Spleen (tissue), 11 donors: ENCODE data around the gene ERCC1. TPM values are rescaled to one million over a fixed set of nuclear protein-coding genes. Genes with fewer than 3 reads are reported as not detected.
A peak's percentile ranks its signal among the peaks of the same experiment; 100 is the strongest.

Experiments
- DNase-seq: peaks from one replicate; pipeline ENCODE4 v3.0.0-alpha.2; 2020
- H3K27ac ChIP-seq, 8 donors: fragments of 200-600 bp; sonication (generic) in 7 of 8; 1 replicate in 4 of 8; 2 replicates in 4 of 8; pipeline versions ENCODE4 v1.5.0 to v1.8.0; 2016 to 2021; ENCODE audit warnings: inconsistent platforms in 4 of 8, mild to moderate bottlenecking in 4 of 8, moderate library complexity in 1 of 8
- H3K27me3 ChIP-seq, 7 donors: fragments of 200-600 bp; sonication (generic) in 6 of 7; replicated peaks in 1 of 7; 1 replicate in 4 of 7; 2 replicates in 3 of 7; pipeline versions ENCODE4 v1.5.0 to v1.8.0; 2016 to 2021; ENCODE audit warnings: inconsistent platforms in 3 of 7, mild to moderate bottlenecking in 1 of 7
- H3K36me3 ChIP-seq, 6 donors: fragments of 200-600 bp; sonication (generic) in 5 of 6; 1 replicate in 4 of 6; 2 replicates in 2 of 6; pipeline versions ENCODE4 v1.5.0 to v1.8.0; 2016 to 2021; ENCODE audit warnings: inconsistent platforms in 2 of 6
- H3K4me1 ChIP-seq, 6 donors: fragments of 200-600 bp; sonication (generic) in 5 of 6; 1 replicate in 3 of 6; 2 replicates in 3 of 6; pipeline versions ENCODE4 v1.5.0 to v1.8.0; 2016 to 2021; ENCODE audit warnings: inconsistent platforms in 3 of 6
- H3K4me3 ChIP-seq, 8 donors: fragments of 200-600 bp; sonication (generic) in 7 of 8; 1 replicate in 4 of 8; 2 replicates in 4 of 8; pipeline versions ENCODE4 v1.5.0 to v1.8.0; 2016 to 2021; ENCODE audit warnings: inconsistent platforms in 4 of 8, mild to moderate bottlenecking in 4 of 8, moderate library complexity in 2 of 8
- H3K9me3 ChIP-seq, 8 donors: fragments of 200-600 bp; sonication (generic) in 7 of 8; 1 replicate in 4 of 8; 2 replicates in 4 of 8; pipeline versions ENCODE4 v1.5.0 to v1.8.0; 2016 to 2021; ENCODE audit warnings: inconsistent platforms in 4 of 8
- CTCF ChIP-seq, 11 experiments: fragments of 200-600 bp in 7 of 11; fragments of 450-650 bp in 4 of 11; sonication (generic) in 4 of 11; IDR thresholded peaks in 8 of 11; conservative IDR thresholded peaks in 3 of 11; 1 replicate in 7 of 11; 2 replicates in 4 of 11; pipeline versions ENCODE4 v1.4.0 to v1.8.0; 2016 to 2021; ENCODE audit warnings: antibody characterized with exemption in 11 of 11, inconsistent platforms in 4 of 11, mild to moderate bottlenecking in 1 of 11
- POLR2A ChIP-seq, 3 donors: fragments of 450-650 bp; IDR thresholded peaks; one replicate each; pipeline ENCODE4 v1.5.1; 2017; ENCODE audit warnings: antibody characterized with exemption in 3 of 3, mild to moderate bottlenecking in 1 of 3
- POLR2AphosphoS5 ChIP-seq, 3 donors: sonication (generic); formaldehyde crosslinking; IDR thresholded peaks; one replicate each; pipeline ENCODE4 v1.5.1; 2017; ENCODE audit warnings: antibody characterized with exemption in 3 of 3
- WGBS, 5 donors: extraction: QIAGEN DNeasy Blood & Tissue Kit in 3 of 5; methylation state at CpG; one replicate each; pipeline versions ENCODE4 v1.1.5 to v1.1.7; 2013 to 2018; 5-methylcytosine and 5-hydroxymethylcytosine counted together
- intact Hi-C: fragments of 100-400 bp; cut with DNase I; formaldehyde crosslinking; loops from one replicate; pipeline ENCODE4 v1.15.0; 2023; ENCODE audit warnings: low total_unique reads
- polyA plus RNA-seq, 3 donors: library from polyadenylated mRNA; stranded (reverse); fragments of 200-250 nt; gene quantifications; one replicate each; pipeline ENCODE4 v1.2.1, GENCODE V29; 2013
- total RNA-seq, 7 donors: library from RNA; depleted of rRNA in 3 of 7; stranded (reverse); fragments of >200 nt in 3 of 7; fragmentation: NEBNext Ultra II Directional in 4 of 7; extraction: Animal tissue kit (Norgen Biotek cat#: 25700) in 4 of 7; gene quantifications; one replicate each; pipeline versions ENCODE4 v1.1.0 to v1.2.1, GENCODE V29; 2016 to 2021
- donor health status: healthy with polysubstance abuse.
- donor health status: DM: no; HTN: no; CAD: no; lungs with moderate emphysema.
- donor health status: DM: no; HTN: no; CAD: no.
- donor health status: Bipolar disorder and iron deficiency.
- donor health status: healthy.
- donor health status: DM: no; HTN: no; CAD: no.
- donor health status: DM: yes; HTN: yes; CAD: no.

Gene ERCC1
- total and polyA plus RNA-seq, 10 donors = 45.3 to 69.4 (median 54.1) TPM

- Histone ChIP-seq H3K36me3 (peaks cover 0 to 4% (median 0%) of the 10 kb centered on the region in 6 donors), H3K9me3 (no peaks in the 10 kb centered on the region), H3K4me3 (peak within 1 kb of the TSS; percentile 73 to 99 (median 92)), H3K4me1 (peaks cover 0 to 32% (median 19%) of the 10 kb centered on the region in 6 donors), H3K27me3 (no peaks in the 10 kb centered on the region), H3K27ac (peak within 1 kb of the TSS; percentile 69 to 87 (median 82))
- DNase-seq = peak; percentile 97
- TF ChIP-seq POLR2AphosphoS5 (IDR thresholded peaks at IDR 0.05) (peak; percentile 75 to 82 (median 82)), CTCF (IDR thresholded peaks at IDR 0.05 in 8 of 11, conservative IDR thresholded peaks at IDR 0.05 in 3 of 11) (peak in 2 of 11 experiments; percentile 13 to 25), POLR2A (IDR thresholded peaks at IDR 0.05) (no peak)
- WGBS, 5 donors = 5 to 12% (median 6%) methylated on average over 17 to 55 of the region's 55 CpGs
- intact Hi-C loops = no loop called here
These were observed 53.1 kb downstream of the ERCC1 start, which contains the start of gene ERCC2 for GRCh38 chr19:45370410-45371204. Gene ERCC2 (minus strand): TSS chr19:45370573. CDS start chr19:45370540, 33 bp downstream.

DNA sequence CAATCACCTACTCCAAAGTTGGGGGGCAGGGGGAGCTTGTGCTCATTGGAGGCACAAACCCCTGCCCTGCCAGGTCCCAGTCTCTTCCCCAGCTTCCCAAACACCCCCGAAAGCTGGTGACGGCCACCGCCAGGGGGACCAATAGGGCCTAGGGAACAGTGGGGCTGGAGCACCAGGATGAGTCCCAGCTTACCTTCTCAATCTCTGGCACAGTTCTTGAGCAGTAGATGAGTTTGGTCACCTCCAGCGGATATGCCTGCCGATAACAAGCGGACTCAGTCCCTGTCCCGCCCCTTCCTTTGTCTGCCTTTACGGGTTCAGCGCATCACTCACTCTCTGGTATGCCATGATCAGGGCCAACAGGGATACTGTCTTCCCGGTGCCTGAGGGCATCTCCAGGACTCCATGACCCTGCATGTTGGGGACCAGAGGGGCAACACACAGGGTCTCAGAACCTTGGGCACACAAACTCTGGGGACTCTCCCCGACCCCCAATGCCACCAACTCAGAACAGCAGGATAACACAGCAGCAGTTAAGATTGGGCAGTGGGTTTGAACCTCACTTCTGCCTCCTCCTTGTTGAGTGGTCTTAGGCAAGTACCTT lies 54.9 kb downstream of the ERCC1 start:
- Histone ChIP-seq H3K27ac (no peak overlapping the region), H3K9me3 (no peaks in the 10 kb centered on the region), H3K36me3 (peaks cover 0 to 22% (median 8%) of the 10 kb centered on the region in 6 donors), H3K4me3 (no peak overlapping the region), H3K4me1 (peaks cover 0 to 32% (median 19%) of the 10 kb centered on the region in 6 donors), H3K27me3 (no peaks in the 10 kb centered on the region)
- intact Hi-C loops = no loop called here
- 88 to 95% (median 90%) methylated on average over 11 of the region's 11 CpGs for WGBS, 5 donors
- DNase-seq = no peak
- no peak for TF ChIP-seq CTCF (IDR thresholded peaks at IDR 0.05 in 8 of 11, conservative IDR thresholded peaks at IDR 0.05 in 3 of 11)
- TF ChIP-seq POLR2A (IDR thresholded peaks at IDR 0.05) = no peak
- TF ChIP-seq POLR2AphosphoS5 (IDR thresholded peaks at IDR 0.05) = no peak

- no peak overlapping the region for H3K27ac ChIP-seq
- peaks cover 0 to 29% (median 14%) of the 10 kb centered on the region in 6 donors for H3K36me3 ChIP-seq
- H3K9me3 ChIP-seq = no peaks in the 10 kb centered on the region
- no peak for TF ChIP-seq CTCF (IDR thresholded peaks at IDR 0.05 in 8 of 11, conservative IDR thresholded peaks at IDR 0.05 in 3 of 11)
- TF ChIP-seq POLR2AphosphoS5 (IDR thresholded peaks at IDR 0.05) = no peak
- TF ChIP-seq POLR2A (IDR thresholded peaks at IDR 0.05) = no peak
- no peaks in the 10 kb centered on the region for H3K27me3 ChIP-seq
- no peak for DNase-seq
- intact Hi-C loops = no loop called here
- WGBS, 5 donors = 92 to 96% (median 95%) methylated on average over 4 of the region's 4 CpGs
- H3K4me1 ChIP-seq = peaks cover 0 to 32% (median 19%) of the 10 kb centered on the region in 6 donors
- no peak overlapping the region for H3K4me3 ChIP-seq
These were observed 55.6 kb downstream of the ERCC1 start for GRCh38 chr19:45368127-45368526.

- intact Hi-C loops = no loop called here
- 87 to 100% (median 90%) methylated on average over 10 to 12 of the region's 12 CpGs for WGBS, 5 donors
These were observed 59.0 kb downstream of the ERCC1 start for GRCh38 chr19:45364696-45365095.

More at GRCh38 chr19:45364696-45365095, 59.0 kb downstream of the ERCC1 start:
- Histone ChIP-seq H3K36me3 (peaks cover 0 to 63% (median 24%) of the 10 kb centered on the region in 6 donors), H3K27ac (no peak overlapping the region), H3K9me3 (no peaks in the 10 kb centered on the region), H3K4me1 (peaks cover 0 to 18% (median 10%) of the 10 kb centered on the region in 6 donors), H3K4me3 (no peak overlapping the region), H3K27me3 (no peaks in the 10 kb centered on the region)
- DNase-seq = no peak
- no peak for TF ChIP-seq POLR2AphosphoS5 (IDR thresholded peaks at IDR 0.05)
- no peak for TF ChIP-seq POLR2A (IDR thresholded peaks at IDR 0.05)
- no peak for TF ChIP-seq CTCF (IDR thresholded peaks at IDR 0.05 in 8 of 11, conservative IDR thresholded peaks at IDR 0.05 in 3 of 11)
